Fibroblast of skin of left biceps (primary cell): ENCODE data around the gene RGPD6.
"Not testable (repeated sequence)": the region's sequence is repeated elsewhere in the genome, so short reads cannot be mapped to it uniquely, and the experiment has no call there.

Source experiments
- DNase-seq, 2 experiments: peaks; one replicate each; pipeline ENCODE4 v3.0.0-alpha.2; 2013; ENCODE audit warnings: low read depth in 2 of 2

The RGPD6 gene

DNA sequence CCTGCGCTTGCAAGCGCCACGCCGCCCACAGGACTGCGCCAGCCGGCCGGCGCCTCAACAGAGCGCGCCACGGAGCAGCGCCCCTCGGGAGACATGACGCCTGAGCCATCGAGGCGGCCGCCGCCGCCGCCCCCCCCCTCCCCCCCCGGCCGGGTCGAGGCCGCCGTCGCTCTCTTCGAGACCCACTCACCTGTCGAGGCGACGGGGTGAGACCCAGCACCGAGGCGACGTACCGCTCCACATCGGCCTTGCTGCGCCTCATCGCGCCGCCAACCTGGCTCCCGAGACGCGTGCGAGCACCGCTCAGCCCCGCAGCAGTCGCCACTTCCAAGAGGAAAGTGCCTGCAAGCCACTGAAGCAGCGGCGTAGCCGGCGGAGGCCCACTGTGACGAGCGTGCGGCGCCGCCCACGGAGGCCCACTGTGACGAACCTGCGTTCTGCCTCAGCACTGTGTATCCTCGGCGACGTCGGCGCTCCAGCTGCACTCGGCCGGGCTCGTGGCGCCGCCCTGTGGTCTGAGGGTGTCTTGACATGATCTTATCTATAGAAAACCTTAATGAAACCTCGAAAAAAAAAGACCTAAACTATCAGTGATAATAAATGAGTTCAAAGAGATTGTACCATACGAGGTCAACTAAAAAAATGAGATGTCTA lies at the start of gene RGPD6:
RGPD6 (minus strand) TSS at position 460 of the 654 bp plus-strand sequence; CDS start at position 262, 198 bp downstream.
- DNase-seq = not testable (repeated sequence)

DNA sequence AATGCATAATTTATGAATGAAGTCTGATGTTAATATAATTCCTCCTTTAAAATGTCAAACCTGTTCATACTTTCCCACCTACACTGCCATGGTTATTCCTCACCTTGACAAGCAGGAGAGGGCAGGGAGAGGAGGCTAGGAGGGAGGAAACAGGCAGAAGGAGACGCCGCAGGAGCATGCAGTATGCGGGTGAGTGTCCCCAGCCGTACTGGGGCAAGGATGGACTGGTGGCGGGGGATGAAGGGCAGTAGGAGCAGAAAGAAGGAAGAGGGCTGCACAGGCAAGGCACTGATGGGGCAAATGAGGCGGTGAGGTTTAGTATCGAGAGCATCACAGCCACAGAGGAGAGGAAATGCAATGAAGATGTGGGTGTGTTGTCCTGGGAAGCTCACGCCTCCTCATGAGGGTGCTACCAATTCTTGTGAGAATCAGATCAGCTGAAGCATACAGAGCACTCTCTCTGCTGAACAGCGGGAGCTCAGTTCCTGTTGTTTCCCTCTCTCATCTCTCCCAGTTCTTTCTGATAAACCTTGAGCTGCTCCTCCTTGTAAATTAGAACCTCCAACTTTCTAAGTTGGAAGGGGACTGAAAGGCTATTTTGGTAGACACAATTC lies 42.4 kb upstream of the RGPD6 start:
- DNase-seq = not testable (repeated sequence)

GRCh38 chr2:110613927-110614326 lies 36.9 kb upstream of the RGPD6 start:
- not testable (repeated sequence) for DNase-seq

GRCh38 chr2:110610613-110611250 lies 33.7 kb upstream of the RGPD6 start:
- DNase-seq = not testable (repeated sequence)

GRCh38 chr2:110609843-110610612 lies 33.0 kb upstream of the RGPD6 start:
- DNase-seq = not testable (repeated sequence)

- not testable (repeated sequence) for DNase-seq
Observed at GRCh38 chr2:110608788-110609502, 31.9 kb upstream of the RGPD6 start.

GRCh38 chr2:110605057-110605456 lies 28.0 kb upstream of the RGPD6 start:
- not testable (repeated sequence) for DNase-seq

- DNase-seq = not testable (repeated sequence)
Observed at GRCh38 chr2:110603917-110604591, 27.0 kb upstream of the RGPD6 start.

- not testable (repeated sequence) for DNase-seq
Observed at GRCh38 chr2:110602139-110602538, 25.1 kb upstream of the RGPD6 start.

- not testable (repeated sequence) for DNase-seq
Observed at GRCh38 chr2:110591973-110592372, 15.0 kb upstream of the RGPD6 start.

GRCh38 chr2:110589677-110590330 lies 12.8 kb upstream of the RGPD6 start:
- DNase-seq = not testable (repeated sequence)

DNA sequence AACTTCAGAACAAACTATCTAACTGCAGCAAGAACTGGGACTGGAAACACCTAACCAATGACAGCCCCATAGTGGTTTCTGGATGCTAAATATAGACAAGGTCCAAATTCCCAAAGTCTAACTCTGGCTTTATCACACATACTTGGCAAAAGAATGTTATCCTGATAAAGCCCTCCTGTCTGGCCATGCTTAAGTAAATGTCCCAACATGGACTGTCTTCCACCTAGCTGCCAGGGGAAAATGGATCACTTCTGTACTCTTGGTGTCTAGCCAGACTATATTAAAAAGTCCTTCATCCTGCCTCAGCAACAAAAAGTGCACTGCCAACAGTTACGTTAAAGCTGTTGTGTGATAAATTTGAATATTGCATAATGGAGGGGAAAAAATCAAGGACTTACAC lies 11.5 kb upstream of the RGPD6 start:
- DNase-seq = not testable (repeated sequence)

DNA sequence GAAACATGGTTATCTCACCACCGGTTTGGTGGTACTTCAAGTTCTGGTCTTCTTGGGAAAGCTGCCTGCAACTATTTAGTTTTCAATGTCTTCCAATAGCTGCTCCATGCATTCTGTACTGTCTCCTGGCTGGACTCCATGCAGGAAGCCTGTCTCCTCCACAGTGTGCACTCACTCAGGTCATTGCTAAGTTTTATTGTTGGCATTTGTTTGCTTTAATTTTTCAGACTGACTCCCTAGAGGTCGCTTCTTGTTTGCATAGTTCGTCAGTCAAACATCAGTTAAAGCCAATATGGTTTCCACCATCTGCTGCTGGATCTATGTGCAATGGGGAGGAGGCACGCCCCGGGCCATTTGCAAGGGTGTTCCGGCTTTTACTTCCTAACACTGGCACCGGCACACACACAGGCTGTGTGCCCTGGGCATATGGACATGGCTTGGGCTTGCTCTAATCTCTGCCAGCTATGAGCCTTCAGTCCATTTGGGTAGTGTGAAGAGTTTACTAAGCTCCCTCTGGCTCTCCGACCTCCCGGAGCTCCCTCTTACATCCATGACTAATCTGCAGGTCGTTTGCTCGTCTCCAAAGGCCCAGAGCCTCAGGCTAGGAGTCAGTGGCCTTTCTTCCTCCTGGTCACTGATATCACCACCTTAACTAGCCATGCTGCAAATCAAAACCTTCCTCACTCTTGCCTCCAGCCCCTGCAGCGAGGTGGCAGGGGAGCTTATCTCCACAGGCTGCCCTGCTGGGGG lies 2.4 kb upstream of the RGPD6 start:
- DNase-seq = not testable (repeated sequence)

DNA sequence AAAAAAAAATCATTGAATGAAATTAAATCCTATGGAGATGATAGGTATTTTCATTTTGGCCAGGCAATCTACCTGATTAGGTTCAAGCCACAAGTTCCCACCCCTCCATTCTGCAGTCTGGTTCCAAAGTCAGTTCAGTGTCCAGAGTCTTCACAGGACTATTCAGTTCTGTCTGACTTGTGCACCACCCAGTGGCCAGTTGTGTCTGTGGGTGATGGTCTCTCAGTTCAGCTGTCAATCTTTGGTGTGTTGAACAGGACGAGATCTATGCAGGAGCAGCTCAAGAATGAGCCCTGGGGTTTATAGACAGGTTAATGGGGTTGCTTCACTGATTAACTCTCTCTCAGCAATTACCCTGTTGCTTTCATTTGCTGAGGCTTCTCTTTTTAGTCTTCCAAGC lies 1.4 kb upstream of the RGPD6 start:
- DNase-seq = not testable (repeated sequence)

DNA sequence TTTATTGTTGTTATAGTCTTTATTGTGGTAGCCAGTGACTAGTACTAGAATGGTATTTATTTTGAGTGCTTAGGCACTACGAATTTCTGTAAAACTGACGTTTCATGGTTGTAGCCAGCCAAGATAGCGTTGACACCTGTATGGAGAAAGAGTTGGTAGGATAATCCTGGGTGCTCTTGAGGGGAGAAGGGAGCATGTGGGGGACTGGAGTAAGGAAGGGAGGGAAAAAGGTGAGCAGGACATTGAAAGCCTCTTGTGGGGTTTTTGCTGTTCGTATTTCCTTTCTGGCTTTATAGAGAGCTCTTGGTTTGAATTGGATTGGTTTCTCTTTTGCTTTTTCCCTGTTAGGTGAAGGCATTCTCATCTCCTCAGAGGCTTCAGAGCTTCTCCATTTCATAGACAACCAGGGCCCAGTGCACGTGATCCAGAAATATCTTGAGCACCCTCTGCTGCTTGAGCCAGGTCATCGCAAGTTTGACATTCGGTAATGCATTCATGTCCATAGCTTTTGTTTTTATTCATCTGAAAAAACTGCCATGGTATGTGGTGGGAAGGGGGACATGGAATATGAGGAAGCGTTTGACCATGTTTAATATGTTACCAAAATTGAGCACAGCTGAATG lies 77.2 kb downstream of the RGPD6 start:
- DNase-seq = not testable (repeated sequence)

DNA sequence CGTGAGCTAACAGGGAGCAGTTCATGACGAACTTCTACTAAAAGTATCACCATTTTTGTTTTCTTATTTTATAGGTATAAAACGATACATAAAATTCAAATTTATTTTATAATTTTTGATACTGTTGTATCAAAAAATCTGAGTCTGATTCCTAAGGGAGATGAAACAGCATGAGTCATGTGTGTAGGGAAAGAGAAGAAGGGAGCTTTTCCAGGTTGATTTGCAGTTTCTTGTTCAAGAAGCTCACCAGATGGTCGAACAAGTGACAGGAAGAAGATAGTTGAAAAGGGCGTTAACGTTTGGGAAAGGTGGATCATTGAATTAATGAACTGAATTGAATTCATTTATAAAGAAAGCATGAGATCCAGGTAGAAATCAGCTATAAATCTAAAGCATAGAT lies 81.0 kb downstream of the RGPD6 start:
- not testable (repeated sequence) for DNase-seq

GRCh38 chr2:110494488-110494887 lies 82.5 kb downstream of the RGPD6 start:
- DNase-seq = not testable (repeated sequence)

GRCh38 chr2:110488991-110489390 lies 88.0 kb downstream of the RGPD6 start:
- DNase-seq = not testable (repeated sequence)

- not testable (repeated sequence) for DNase-seq
Observed at GRCh38 chr2:110482697-110483096, 94.3 kb downstream of the RGPD6 start.
